ENCODE measurements around the gene PCDHGC3.

The PCDHGC3 gene

GRCh38 chr5:141510850-141511601 is 35.3 kb downstream of the PCDHGC3 start:
- DNase-seq (ENCODE audit: low read depth), result peak; percentile 24
- TF ChIP-seq MYC (IDR thresholded peaks at IDR 0.05; ENCODE audit: low read depth, low read length), result no peak
- no peak for TF ChIP-seq POLR2A (IDR thresholded peaks at IDR 0.05; ENCODE audit: extremely low read depth, insufficient read length)
- TF ChIP-seq CTCF (IDR thresholded peaks at IDR 0.05; ENCODE audit: low read depth, low read length), result no peak
- TF ChIP-seq MAX (IDR thresholded peaks at IDR 0.05; ENCODE audit: low read depth, low read length), result no peak
- H3K4me3 ChIP-seq (ENCODE audit: low read depth, low read length), result no peak overlapping the region

- no peak for TF ChIP-seq MYC (IDR thresholded peaks at IDR 0.05; ENCODE audit: low read depth, low read length)
- no peak for TF ChIP-seq POLR2A (IDR thresholded peaks at IDR 0.05; ENCODE audit: extremely low read depth, insufficient read length)
- TF ChIP-seq MAX (IDR thresholded peaks at IDR 0.05; ENCODE audit: low read depth, low read length), result no peak
- TF ChIP-seq CTCF (IDR thresholded peaks at IDR 0.05; ENCODE audit: low read depth, low read length), result no peak
- no peak overlapping the region for H3K4me3 ChIP-seq (ENCODE audit: low read depth, low read length)
- DNase-seq (ENCODE audit: low read depth), result no peak
Observed at GRCh38 chr5:141511771-141512325, 36.1 kb downstream of the PCDHGC3 start.

GRCh38 chr5:141512390-141512910 is 36.7 kb downstream of the PCDHGC3 start:
- peak; percentile 70 for DNase-seq (ENCODE audit: low read depth)
- H3K4me3 ChIP-seq (ENCODE audit: low read depth, low read length), result no peak overlapping the region
- no peak for TF ChIP-seq MAX (IDR thresholded peaks at IDR 0.05; ENCODE audit: low read depth, low read length)
- peak; percentile 65 for TF ChIP-seq CTCF (IDR thresholded peaks at IDR 0.05; ENCODE audit: low read depth, low read length)

GRCh38 chr5:141512911-141513626 is 37.3 kb downstream of the PCDHGC3 start:
- no peak for TF ChIP-seq MYC (IDR thresholded peaks at IDR 0.05; ENCODE audit: low read depth, low read length)
- TF ChIP-seq MAX (IDR thresholded peaks at IDR 0.05; ENCODE audit: low read depth, low read length), result no peak
- no peak for TF ChIP-seq POLR2A (IDR thresholded peaks at IDR 0.05; ENCODE audit: extremely low read depth, insufficient read length)
- no peak for TF ChIP-seq CTCF (IDR thresholded peaks at IDR 0.05; ENCODE audit: low read depth, low read length)
- peak; percentile 16 for DNase-seq (ENCODE audit: low read depth)
- no peak overlapping the region for H3K4me3 ChIP-seq (ENCODE audit: low read depth, low read length)

GRCh38 chr5:141513627-141514329 is 38.0 kb downstream of the PCDHGC3 start:
- TF ChIP-seq MAX (IDR thresholded peaks at IDR 0.05; ENCODE audit: low read depth, low read length) (no peak), POLR2A (IDR thresholded peaks at IDR 0.05; ENCODE audit: extremely low read depth, insufficient read length) (no peak), MYC (IDR thresholded peaks at IDR 0.05; ENCODE audit: low read depth, low read length) (no peak), CTCF (IDR thresholded peaks at IDR 0.05; ENCODE audit: low read depth, low read length) (no peak)
- no peak overlapping the region for H3K4me3 ChIP-seq (ENCODE audit: low read depth, low read length)
- DNase-seq (ENCODE audit: low read depth), result peak; percentile 33

Data from NB4 (cell line).